GM18499 (cell line): ENCODE measurements around the gene MX2.

Experiments
- ATAC-seq: cut with Tn5 transposase; IDR thresholded peaks from one replicate; pipeline ENCODE4 v1.9.1; 2021; ENCODE audit warnings: moderate number of reproducible peaks; ENCODE audit not compliant: insufficient read depth, unreplicated experiment

The MX2 gene

GRCh38 chr21:41377715-41378114 is 15.9 kb downstream of the MX2 start:
- ATAC-seq, result no peak

GRCh38 chr21:41378849-41379248 is 17.0 kb downstream of the MX2 start:
- no peak for ATAC-seq

- ATAC-seq, result no peak
Observed at GRCh38 chr21:41379901-41380300, 18.1 kb downstream of the MX2 start.

GRCh38 chr21:41381731-41382130 is 19.9 kb downstream of the MX2 start:
- no peak for ATAC-seq

GRCh38 chr21:41387042-41387819 is 25.4 kb downstream of the MX2 start:
- no peak for ATAC-seq

GRCh38 chr21:41387824-41388223 is 26.0 kb downstream of the MX2 start:
- no peak for ATAC-seq

- ATAC-seq, result no peak
Observed at GRCh38 chr21:41388259-41388658, 26.4 kb downstream of the MX2 start.

- ATAC-seq, result no peak
Observed at GRCh38 chr21:41390043-41390639, 28.3 kb downstream of the MX2 start.

GRCh38 chr21:41393876-41394465 is 32.1 kb downstream of the MX2 start:
- no peak for ATAC-seq

GRCh38 chr21:41396558-41397075 is 34.8 kb downstream of the MX2 start:
- ATAC-seq, result no peak

- ATAC-seq, result no peak
Observed at GRCh38 chr21:41397471-41397891, 35.7 kb downstream of the MX2 start.

- no peak for ATAC-seq
Observed at GRCh38 chr21:41398251-41398650, 36.4 kb downstream of the MX2 start.

- no peak for ATAC-seq
Observed at GRCh38 chr21:41398831-41399230, 37.0 kb downstream of the MX2 start.

- ATAC-seq, result no peak
Observed at GRCh38 chr21:41399246-41399800, 37.5 kb downstream of the MX2 start.

GRCh38 chr21:41402231-41402630 is 40.4 kb downstream of the MX2 start:
- ATAC-seq, result no peak

- no peak for ATAC-seq
Observed at GRCh38 chr21:41402796-41403195, 41.0 kb downstream of the MX2 start.

GRCh38 chr21:41403331-41403730 is 41.5 kb downstream of the MX2 start:
- ATAC-seq, result no peak

GRCh38 chr21:41403966-41404365 is 42.1 kb downstream of the MX2 start:
- ATAC-seq, result no peak

GRCh38 chr21:41405321-41405720 is 43.5 kb downstream of the MX2 start:
- ATAC-seq, result no peak

GRCh38 chr21:41406340-41406739 is 44.5 kb downstream of the MX2 start:
- no peak for ATAC-seq
